Effector memory CD4-positive, alpha-beta T cell (primary cell): ENCODE results near the gene AHDC1.
A peak's percentile ranks its signal among the peaks of the same experiment; 100 is the strongest.
"Not testable (repeated sequence)": the region's sequence is repeated elsewhere in the genome, so short reads cannot be mapped to it uniquely, and the experiment has no call there.

Experiments
- DNase-seq, 3 donors: peaks; one replicate each; pipeline ENCODE4 v3.0.0-alpha.2; 2020
- H3K27ac ChIP-seq: 2 replicates; pipeline ENCODE4 v1.7.0; 2013; ENCODE audit warnings: mild to moderate bottlenecking, low read length, moderate library complexity; ENCODE audit not compliant: insufficient read depth, poor library complexity, severe bottlenecking
- H3K27me3 ChIP-seq: replicated peaks from 2 replicates; pipeline ENCODE4 v1.7.0; 2013; ENCODE audit warnings: mild to moderate bottlenecking, low read length; ENCODE audit not compliant: insufficient read depth, control insufficient read depth, poor library complexity, severe bottlenecking
- H3K36me3 ChIP-seq: 2 replicates; pipeline ENCODE4 v1.7.0; 2013; ENCODE audit warnings: mild to moderate bottlenecking, low read length, moderate library complexity; ENCODE audit not compliant: control insufficient read depth, insufficient read depth
- H3K4me1 ChIP-seq: 2 replicates; pipeline ENCODE4 v1.7.0; 2013; ENCODE audit warnings: low read length, mild to moderate bottlenecking; ENCODE audit not compliant: control insufficient read depth, insufficient read depth, poor library complexity, severe bottlenecking
- H3K4me3 ChIP-seq: 2 replicates; pipeline ENCODE4 v1.7.0; 2013; ENCODE audit warnings: low read length, low read depth, mild to moderate bottlenecking; ENCODE audit not compliant: insufficient read depth, poor library complexity, severe bottlenecking
- H3K9me3 ChIP-seq: 2 replicates; pipeline ENCODE4 v1.7.0; 2013; ENCODE audit warnings: mild to moderate bottlenecking, low read length, moderate library complexity; ENCODE audit not compliant: control insufficient read depth

AHDC1 gene

DNA sequence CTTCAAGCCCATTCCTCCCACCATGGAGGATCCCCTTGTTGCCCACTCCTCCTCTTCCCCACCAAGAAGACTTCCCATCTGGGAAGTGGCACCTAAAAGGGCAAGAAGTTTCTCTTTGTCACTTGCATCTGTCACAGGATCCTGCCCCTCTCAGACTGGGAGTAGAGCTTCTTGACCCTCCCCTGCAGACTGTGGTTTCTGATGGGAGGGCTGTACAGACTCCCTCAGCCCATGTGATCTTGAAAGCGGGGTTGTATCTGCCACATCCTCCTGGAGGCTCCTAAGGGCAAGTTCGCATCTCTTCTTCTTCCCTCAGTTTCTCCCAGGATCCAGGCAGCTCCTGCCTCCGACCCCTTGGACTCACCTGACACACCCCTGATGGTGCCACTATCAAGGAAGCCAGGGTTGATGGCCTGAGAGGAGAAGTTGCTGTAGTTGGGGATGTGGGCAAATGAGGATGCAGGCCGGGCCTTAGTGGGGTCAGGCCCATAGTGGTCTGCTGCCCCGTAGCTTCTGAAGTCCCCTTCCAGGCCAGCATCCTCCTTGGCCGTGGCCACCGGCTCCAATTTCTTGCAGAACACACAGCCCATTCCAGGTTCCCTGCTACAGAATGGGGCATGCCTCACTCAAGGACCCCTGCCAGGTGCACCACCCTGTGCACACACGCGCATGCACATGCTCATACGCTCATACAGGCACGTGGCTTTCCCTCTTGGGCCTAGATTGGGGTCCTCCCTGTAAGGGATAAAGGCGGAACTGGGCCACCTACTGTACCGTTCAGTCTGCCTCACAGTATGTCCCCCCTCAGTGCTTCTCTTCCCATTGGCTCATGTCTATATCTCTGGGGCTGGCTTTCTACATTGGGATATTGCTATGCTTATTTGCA lies 19.6 kb upstream of the AHDC1 start:
- no peaks in the 10 kb centered on the region for H3K9me3 ChIP-seq
- H3K4me3 ChIP-seq: no peak overlapping the region
- H3K4me1 ChIP-seq: peaks cover 12% of the 10 kb centered on the region
- no peaks in the 10 kb centered on the region for H3K27me3 ChIP-seq
- no peak overlapping the region for H3K27ac ChIP-seq
- DNase-seq: no peak
- H3K36me3 ChIP-seq: no peaks in the 10 kb centered on the region

DNA sequence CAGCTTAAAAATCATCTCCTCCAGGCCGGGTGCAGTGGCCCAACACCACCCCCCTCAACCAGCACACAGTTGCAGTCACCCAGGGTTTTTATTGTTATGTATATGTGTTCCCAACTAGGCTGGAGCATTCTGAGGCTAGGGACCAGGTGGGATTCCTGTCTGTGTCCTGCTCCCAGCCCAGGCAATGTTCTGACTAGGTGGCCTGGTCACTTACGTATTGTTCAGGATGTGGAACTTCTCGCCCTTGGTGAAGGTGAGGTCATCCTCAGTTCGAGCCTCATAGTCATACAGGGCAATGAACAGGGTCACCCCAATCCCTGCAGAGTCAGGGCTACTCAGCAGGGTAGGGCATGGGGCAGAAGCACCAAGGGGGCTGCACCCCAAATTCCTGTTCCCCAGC lies 18.9 kb upstream of the AHDC1 start:
- DNase-seq: no peak
- no peak overlapping the region for H3K27ac ChIP-seq

DNA sequence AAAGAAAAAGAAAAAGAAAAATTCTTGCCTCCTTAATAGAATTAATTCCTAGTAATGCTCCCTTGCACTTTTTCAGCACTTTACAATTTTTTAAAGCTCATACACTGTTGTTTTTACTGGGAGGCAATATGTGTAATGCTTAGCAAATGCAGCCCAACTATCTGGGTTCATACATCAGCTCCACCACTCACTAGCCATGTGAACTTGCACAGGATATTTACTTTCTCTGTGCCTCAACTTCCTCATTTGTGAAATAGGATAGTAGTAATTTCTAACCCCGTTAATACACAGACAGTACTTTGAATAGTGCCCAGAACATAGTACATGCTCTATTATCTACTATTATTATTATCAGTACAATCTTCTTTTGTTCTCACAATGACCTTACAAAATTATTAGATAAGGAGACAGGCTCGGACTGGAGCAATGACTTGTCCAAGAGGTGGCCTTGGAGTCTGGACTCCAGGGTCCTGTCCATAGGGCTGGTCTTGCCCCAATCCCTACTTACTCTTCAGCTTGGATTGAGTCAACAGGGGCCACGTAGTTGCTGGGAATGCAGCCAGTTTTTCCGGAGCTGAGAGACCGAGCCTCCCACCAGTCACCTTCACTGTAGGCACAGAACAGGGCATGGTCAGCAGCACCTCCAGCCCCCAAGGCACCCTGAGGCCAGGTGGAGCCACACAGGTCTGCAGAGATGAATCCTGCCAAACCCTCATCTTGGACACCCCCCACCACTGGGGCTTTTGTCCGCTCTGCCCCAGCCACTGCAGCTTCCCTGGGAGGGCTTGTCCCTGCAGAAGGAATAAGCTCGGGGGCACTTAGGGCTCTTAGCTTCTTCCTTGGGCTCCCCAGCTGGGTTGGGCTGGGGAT lies 17.3 kb upstream of the AHDC1 start:
- H3K27me3 ChIP-seq: no peaks in the 10 kb centered on the region
- H3K36me3 ChIP-seq: no peaks in the 10 kb centered on the region
- no peak overlapping the region for H3K4me3 ChIP-seq
- DNase-seq: no peak
- peaks cover 35% of the 10 kb centered on the region for H3K4me1 ChIP-seq
- no peaks in the 10 kb centered on the region for H3K9me3 ChIP-seq
- no peak overlapping the region for H3K27ac ChIP-seq

More for the DNA sequence above, 18.9 kb upstream of the AHDC1 start:
- Histone ChIP-seq H3K4me3 (no peak overlapping the region), H3K36me3 (no peaks in the 10 kb centered on the region), H3K9me3 (no peaks in the 10 kb centered on the region), H3K4me1 (peaks cover 19% of the 10 kb centered on the region), H3K27me3 (no peaks in the 10 kb centered on the region)

DNA sequence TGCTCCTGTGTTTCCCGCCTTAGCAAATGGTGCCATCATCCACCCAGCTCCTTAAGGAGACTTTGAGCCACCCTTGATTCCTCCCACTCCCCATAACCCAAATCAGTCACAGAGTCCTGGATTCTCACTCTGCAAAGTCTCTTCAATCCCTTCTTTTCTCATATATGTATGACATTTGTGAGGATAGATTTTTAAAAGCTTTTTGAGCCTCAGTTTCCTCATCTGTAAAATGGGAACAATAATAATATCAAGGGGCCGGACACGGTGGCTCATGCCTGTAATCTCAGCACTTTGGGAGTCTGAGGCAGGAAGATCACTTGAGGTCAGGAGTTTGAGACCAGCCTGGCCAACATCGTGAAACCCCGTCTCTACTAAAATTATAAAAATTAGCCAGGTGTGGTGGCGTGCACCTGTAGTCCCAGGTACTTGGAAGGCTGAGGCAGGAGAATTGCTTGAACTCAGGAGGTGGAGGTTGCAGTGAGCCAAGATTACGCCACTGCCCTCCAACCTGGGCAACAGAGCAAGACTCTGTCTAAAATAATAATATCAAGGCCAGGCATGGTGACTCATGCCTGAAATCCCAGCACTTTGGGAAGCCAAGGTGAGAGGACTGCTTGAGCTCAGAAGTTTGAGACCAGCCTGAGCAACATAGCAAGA lies 16.0 kb upstream of the AHDC1 start:
- not testable (repeated sequence) for H3K9me3 ChIP-seq, H3K36me3 ChIP-seq, DNase-seq, H3K4me3 ChIP-seq, H3K27ac ChIP-seq, H3K27me3 ChIP-seq
- peaks cover 38% of the 10 kb centered on the region for H3K4me1 ChIP-seq

DNA sequence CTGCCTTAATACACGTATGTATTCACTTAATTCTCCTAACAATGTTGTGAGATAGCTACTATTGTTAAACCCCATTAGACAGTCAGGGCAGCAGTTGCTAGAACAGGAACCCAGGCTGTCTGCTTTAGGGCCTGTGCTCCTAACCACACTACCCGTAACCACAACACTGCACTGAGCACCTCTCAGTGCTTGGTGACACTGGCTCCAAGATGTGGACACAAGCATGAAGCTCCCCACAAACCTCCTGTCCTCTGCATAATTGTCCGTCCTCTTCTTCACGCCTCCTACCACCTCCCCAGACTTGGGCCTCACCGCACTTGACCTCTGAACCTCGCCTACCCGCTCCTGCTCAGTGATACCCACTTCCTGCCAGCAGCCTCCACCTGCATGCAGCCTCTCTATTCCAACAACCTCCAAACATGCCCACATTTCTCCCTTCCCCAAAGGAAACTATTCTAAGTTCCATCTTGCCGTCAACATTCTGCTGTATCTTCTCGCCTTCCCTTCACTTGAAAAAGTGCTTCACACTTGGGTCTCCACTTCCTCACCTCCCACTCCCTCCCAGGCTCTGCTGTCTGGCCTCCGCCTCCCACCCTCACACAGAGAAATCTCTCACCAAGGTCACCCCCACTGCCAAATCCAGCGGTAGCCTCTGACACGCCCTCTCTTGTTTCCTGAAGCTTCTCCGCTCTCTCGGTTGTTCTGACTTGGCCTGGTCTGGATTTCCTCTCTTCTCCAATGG lies 14.6 kb upstream of the AHDC1 start:
- no peaks in the 10 kb centered on the region for H3K9me3 ChIP-seq
- DNase-seq: peak in 2 of 3 donors; percentile 32 to 35
- peaks cover 47% of the 10 kb centered on the region for H3K4me1 ChIP-seq
- H3K27me3 ChIP-seq: no peaks in the 10 kb centered on the region
- H3K4me3 ChIP-seq: no peak overlapping the region
- H3K27ac ChIP-seq: no peak overlapping the region
- no peaks in the 10 kb centered on the region for H3K36me3 ChIP-seq

DNA sequence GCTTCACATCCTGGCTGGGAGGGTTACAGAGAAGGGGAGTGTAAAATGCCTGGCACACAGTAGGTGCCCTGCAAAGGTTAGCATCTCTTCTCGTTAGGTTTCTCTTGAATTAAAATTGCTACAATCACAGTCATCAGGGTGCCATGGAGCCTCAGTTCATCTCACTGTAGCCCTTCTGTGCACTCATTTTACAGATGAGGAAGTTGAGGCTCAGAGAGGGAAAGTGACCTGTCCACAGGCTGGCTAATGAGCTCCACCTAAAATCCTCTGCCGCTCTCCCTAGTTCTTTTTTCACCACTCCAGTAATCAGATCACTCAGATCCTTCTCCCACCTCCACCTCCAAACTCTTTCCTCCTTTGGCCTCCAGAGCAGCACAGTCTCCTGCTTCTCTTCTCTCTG lies 13.5 kb upstream of the AHDC1 start:
- Histone ChIP-seq H3K9me3 (no peaks in the 10 kb centered on the region), H3K4me1 (peaks cover 41% of the 10 kb centered on the region), H3K36me3 (no peaks in the 10 kb centered on the region), H3K4me3 (no peak overlapping the region), H3K27me3 (no peaks in the 10 kb centered on the region), H3K27ac (peak overlapping the region; percentile 44)
- DNase-seq: no peak

DNA sequence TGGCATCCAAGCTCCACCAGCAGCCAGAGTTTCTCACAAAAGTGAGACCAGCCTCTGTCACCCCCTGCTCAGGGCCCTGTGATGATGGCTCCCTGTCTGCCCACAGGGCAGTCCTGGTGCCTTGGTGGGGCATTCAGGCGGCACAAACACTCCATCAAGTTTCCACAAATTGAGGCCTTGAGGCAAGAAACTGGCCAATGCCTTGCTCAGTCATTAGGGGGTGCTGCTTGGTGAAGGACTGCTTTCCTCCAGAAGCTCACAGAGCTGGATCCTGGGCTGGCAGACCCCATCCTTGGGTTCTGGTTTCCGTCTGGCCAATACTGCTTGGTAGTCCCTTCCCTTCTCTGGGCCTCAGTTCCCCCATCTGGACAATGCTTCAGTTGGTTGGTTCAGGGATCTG lies 12.5 kb upstream of the AHDC1 start:
- no peak overlapping the region for H3K4me3 ChIP-seq
- no peaks in the 10 kb centered on the region for H3K9me3 ChIP-seq
- no peaks in the 10 kb centered on the region for H3K27me3 ChIP-seq
- no peak overlapping the region for H3K27ac ChIP-seq
- H3K36me3 ChIP-seq: no peaks in the 10 kb centered on the region
- no peak for DNase-seq
- H3K4me1 ChIP-seq: peaks cover 41% of the 10 kb centered on the region

DNA sequence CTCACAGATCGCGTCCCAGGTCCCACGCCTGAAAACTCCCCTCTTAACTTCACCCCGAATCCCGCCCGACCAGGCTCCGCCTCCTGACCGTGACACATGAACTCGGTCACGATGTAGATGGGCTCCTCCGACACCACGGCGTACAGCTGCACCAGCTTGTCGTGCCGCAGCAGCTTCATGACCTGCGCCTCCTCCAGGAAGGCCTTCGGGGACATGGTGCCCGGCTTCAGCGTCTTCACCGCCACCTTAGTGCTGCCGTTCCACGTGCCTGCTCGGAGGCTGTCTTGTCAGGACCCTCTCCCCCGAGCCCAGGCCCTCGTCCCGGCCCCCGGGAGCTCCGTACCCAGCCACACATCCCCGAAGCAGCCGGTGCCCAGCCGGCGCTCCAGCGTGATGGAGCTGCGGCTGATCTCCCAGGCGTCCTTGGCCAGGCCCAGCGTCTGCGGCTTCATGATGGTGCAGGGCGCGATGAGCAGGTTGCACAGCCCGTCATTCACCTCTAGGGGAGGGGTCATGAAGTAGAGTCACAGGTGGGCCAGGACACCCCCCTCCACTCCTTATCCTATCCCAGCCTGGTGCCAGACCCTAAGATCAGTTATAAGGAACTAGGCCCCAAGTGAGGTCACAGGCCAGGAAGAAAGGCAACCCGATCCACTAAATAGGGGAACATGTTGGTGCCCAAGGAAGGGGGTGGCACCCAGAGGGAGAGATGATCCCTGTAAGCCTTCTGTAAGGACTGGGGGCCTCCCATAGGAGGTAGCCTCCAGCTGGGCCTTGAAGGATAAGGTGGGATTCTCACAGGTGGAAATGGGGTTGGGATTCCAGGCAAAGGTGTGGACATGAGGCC lies 11.6 kb upstream of the AHDC1 start:
- no peaks in the 10 kb centered on the region for H3K27me3 ChIP-seq
- DNase-seq: no peak
- H3K27ac ChIP-seq: no peak overlapping the region
- H3K4me1 ChIP-seq: peaks cover 42% of the 10 kb centered on the region
- no peaks in the 10 kb centered on the region for H3K9me3 ChIP-seq
- H3K4me3 ChIP-seq: no peak overlapping the region
- H3K36me3 ChIP-seq: no peaks in the 10 kb centered on the region
